Dermis blood vessel endothelial cell (primary cell): ENCODE data around the gene MTX3. TPM values are rescaled to one million over a fixed set of nuclear protein-coding genes. Genes with fewer than 3 reads are reported as not detected.

Source experiments
- DNase-seq: peaks from one replicate; pipeline ENCODE4 v3.0.0; 2010
- total RNA-seq: library from RNA; depleted of rRNA; stranded (reverse); fragments of >200 nt; gene quantifications from 2 replicates; pipeline ENCODE4 v1.2.3, GENCODE V29; 2014

MTX3 gene
- total RNA-seq, 1 donor from 2014 or later = 7.0 TPM

GRCh38 chr5:79982136-79982535 lies 8.9 kb downstream of the MTX3 start:
- DNase-seq = no peak

GRCh38 chr5:79976759-79977515 lies 14.1 kb downstream of the MTX3 start:
- no peak for DNase-seq

- DNase-seq = no peak
Observed at GRCh38 chr5:79975422-79975821, 15.6 kb downstream of the MTX3 start.

- peak; percentile 41 for DNase-seq
Observed at GRCh38 chr5:79974886-79975285, 16.2 kb downstream of the MTX3 start.

- no peak for DNase-seq
Observed at GRCh38 chr5:79973996-79974395, 17.1 kb downstream of the MTX3 start.

- no peak for DNase-seq
Observed at GRCh38 chr5:79973511-79973910, 17.6 kb downstream of the MTX3 start.

GRCh38 chr5:79971156-79971555 lies 19.9 kb downstream of the MTX3 start:
- peak; percentile 60 for DNase-seq

- no peak for DNase-seq
Observed at GRCh38 chr5:79966448-79966847, 24.6 kb downstream of the MTX3 start.

- DNase-seq = no peak
Observed at GRCh38 chr5:79964136-79964535, 26.9 kb downstream of the MTX3 start.

- DNase-seq = no peak
Observed at GRCh38 chr5:79963261-79964061, 27.6 kb downstream of the MTX3 start.

GRCh38 chr5:79962575-79963222 lies 28.4 kb downstream of the MTX3 start:
- DNase-seq = no peak

- DNase-seq = no peak
Observed at GRCh38 chr5:79961716-79962574, 29.1 kb downstream of the MTX3 start.

- no peak for DNase-seq
Observed at GRCh38 chr5:79959407-79959806, 31.7 kb downstream of the MTX3 start.

GRCh38 chr5:79955941-79956670 lies 35.0 kb downstream of the MTX3 start:
- peak; percentile 13 for DNase-seq

- DNase-seq = no peak
Observed at GRCh38 chr5:79955356-79955895, 35.6 kb downstream of the MTX3 start.

GRCh38 chr5:79954620-79955019 lies 36.4 kb downstream of the MTX3 start:
- DNase-seq = no peak

GRCh38 chr5:79947567-79947966 lies 43.5 kb downstream of the MTX3 start:
- DNase-seq = no peak

- no peak for DNase-seq
Observed at GRCh38 chr5:79938468-79938867, 52.6 kb downstream of the MTX3 start.

GRCh38 chr5:79936646-79937216 lies 54.3 kb downstream of the MTX3 start:
- DNase-seq = no peak

GRCh38 chr5:79936002-79936645 lies 54.9 kb downstream of the MTX3 start:
- no peak for DNase-seq

- DNase-seq = no peak
Observed at GRCh38 chr5:79934681-79935080, 56.4 kb downstream of the MTX3 start.
